Measurements from ENCODE around the gene CSRP2. TPM values are rescaled to one million over a fixed set of nuclear protein-coding genes. Genes with fewer than 3 reads are reported as not detected.

CSRP2 gene
- total and polyA plus RNA-seq, 2 of the 8 experiments (the other 6 are each of a cell fraction or from before 2014, with no cell fraction given), result 149 to 227 TPM

DNA sequence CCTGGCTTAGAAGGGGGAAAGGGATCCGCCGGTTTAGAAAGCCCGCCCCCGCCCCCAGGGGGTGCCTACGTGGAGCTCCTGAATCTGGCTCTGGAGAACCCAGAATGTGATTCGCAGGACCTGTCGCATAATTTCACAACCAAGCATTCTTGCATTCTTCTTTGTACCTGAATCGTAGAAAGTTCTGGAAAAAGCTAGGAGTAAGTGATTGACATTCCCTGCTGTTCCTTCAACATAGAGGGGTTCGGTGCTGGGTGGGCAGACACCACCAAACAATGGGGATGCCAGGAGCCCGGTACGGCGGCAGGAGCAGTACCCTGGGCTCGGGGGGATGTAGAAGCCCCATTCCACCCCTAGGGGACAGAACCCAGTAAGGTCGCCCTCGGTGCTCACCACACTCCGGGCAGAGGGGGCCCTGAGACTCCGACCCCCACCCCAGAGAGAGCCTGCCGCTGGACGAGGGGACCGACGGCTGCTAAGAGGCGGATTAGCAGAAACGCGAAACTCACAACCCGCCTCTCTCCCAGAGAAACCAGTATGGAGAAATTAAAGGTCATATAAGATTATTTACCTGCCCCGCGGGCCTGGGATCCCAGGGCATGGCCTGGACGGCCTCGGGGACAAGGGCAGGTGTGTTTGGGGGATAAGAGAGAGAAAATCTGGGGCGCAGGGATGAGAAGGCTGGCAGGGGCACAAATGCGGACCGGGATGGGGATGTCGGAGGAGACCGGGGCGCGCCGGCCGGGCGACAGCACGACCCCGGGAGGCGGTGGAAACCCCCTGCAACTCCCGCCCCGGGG lies 520 bp downstream of the CSRP2 start (continued):
- no peak for TF ChIP-seq CHD2 (IDR thresholded peaks at IDR 0.05; ENCODE audit: low read length)
- TF ChIP-seq PHF8 (conservative IDR thresholded peaks at IDR 0.05; ENCODE audit: low read depth, low read length), result peak; percentile 58
- TF ChIP-seq KDM4A (IDR thresholded peaks at IDR 0.05; ENCODE audit: low read depth, low read length, severe bottlenecking), result peak; percentile 54
- TF ChIP-seq EZH2 (IDR thresholded peaks at IDR 0.05; ENCODE audit: low read depth, low read length, severe bottlenecking), result no peak
- peak in 1 of 2 experiments; percentile 46; a peak in 1 of 4 replicates for TF ChIP-seq HDAC2 (IDR thresholded peaks at IDR 0.05; ENCODE audit: borderline replicate concordance in 1 of 2, low read depth in 2 of 2, low read length in 2 of 2)
- peak; percentile 70 for TF ChIP-seq ASH2L (IDR thresholded peaks at IDR 0.05; ENCODE audit: low read length)
- peak; percentile 5; the same call in 1 of the 2 replicates for TF ChIP-seq TEAD4 (IDR thresholded peaks at IDR 0.05; ENCODE audit: low read depth, low read length)

All from H1 (cell line).